Measurements from ENCODE around the gene ADGRV1.
A peak's percentile ranks its signal among the peaks of the same experiment; 100 is the strongest.

Gene ADGRV1

DNA sequence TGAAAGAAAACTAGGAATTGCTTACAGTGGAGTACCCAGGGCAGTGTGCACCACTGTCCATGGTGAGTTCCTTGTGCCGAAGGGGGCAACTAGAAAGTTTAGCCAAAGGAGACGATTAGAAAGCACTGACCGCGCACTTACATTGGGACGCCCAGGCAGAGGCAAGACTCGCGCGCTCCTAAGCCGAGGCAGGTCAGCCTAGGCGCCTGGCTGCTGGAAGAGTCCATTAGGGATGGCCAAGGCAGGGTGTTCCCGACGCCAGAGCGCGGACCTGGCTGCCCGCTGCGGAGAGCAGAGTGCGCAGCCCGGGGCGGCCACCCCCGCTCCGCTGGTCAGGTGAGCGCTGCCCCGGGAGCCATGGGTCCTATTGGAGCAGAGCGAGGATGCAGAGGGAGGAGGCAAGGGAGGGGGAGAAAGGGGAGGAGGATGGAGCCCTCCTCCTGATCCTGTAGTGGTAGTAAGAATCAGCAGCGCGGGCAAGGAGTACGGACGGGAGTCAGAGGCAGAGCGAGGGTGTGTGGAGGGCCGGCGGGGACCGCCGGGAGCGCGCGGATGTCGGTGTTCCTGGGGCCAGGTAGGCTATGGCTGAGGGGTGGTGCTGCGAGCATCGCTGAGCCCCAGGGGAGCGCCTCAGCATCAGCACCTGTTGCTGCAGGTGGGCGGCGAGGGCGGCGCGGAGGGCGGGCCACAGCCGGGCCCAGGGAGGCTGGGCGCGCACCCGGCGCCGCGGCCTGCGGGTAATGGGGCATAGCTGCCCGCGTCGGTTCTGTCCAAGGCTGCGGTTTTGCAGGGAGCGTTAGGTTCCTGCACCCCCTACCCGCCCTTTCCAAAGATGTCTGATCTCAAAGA lies at the start of gene ADGRV1:
TSS of gene ADGRV1 (plus strand) at position 454 of the 849 bp plus-strand sequence. CDS start at position 553, 99 bp downstream.
- DNase-seq: peak; percentile 88

GRCh38 chr5:90510438-90510837 lies 48.2 kb upstream of the ADGRV1 start:
- no peak for DNase-seq

DNA sequence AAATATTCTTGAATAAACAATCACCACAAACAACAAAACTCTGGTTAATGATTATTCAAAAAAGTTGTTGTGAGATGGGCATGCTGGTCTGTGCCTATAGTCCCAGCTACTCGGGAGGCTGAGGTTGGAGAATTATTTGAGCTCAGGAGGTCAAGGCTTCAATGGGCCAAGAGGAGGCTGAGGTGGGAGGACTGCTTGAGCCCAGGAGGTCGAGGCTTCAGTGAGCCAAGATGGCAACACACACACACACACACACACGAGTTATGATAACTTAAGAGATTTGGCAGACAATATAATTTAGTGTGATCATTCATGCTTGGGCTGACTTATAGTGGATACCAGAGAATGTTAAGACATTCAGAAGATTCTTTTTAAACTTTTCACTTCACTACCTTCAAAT lies 44.1 kb upstream of the ADGRV1 start:
- no peak for DNase-seq

DNA sequence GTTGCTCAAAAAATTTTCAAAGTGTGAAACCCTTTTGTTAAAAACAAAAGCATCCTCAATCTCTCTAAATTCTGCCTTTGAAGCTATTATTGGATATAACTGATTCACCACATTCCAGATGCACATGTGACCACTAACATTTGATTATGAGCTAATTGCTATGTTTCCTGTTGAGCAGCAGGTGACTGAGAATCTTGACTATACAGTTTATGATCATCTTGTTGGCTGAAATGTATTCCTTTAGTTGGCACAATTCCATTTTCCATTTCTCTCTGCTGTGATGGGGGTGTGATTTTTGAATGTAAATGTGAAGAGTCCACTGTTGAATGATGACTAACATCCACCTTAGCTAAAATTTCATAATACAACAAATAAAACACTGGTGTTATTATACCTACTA lies 39.9 kb upstream of the ADGRV1 start:
- peak; percentile 92 for DNase-seq

DNA sequence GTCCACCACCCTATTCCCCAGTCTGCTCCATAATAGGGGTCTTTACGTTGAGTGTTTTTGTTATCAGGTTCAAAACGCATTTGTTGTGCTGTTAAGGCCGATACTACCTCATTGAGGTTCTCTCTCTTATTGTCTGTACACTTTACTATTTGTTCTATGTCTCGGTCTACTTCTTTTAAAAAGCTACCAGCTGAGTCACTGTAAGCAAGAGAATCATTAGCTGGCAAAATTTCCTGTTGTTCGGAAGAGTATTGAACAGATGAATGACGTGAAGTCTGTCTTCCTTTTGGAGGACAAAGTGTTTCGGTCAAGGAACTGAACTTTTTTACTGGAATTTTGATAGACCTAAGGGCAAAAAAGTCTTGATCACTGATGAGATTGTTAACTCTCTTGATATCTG lies 39.5 kb upstream of the ADGRV1 start:
- peak; percentile 92 for DNase-seq

- DNase-seq: no peak
Observed at GRCh38 chr5:90528601-90529193, 29.9 kb upstream of the ADGRV1 start.

DNA sequence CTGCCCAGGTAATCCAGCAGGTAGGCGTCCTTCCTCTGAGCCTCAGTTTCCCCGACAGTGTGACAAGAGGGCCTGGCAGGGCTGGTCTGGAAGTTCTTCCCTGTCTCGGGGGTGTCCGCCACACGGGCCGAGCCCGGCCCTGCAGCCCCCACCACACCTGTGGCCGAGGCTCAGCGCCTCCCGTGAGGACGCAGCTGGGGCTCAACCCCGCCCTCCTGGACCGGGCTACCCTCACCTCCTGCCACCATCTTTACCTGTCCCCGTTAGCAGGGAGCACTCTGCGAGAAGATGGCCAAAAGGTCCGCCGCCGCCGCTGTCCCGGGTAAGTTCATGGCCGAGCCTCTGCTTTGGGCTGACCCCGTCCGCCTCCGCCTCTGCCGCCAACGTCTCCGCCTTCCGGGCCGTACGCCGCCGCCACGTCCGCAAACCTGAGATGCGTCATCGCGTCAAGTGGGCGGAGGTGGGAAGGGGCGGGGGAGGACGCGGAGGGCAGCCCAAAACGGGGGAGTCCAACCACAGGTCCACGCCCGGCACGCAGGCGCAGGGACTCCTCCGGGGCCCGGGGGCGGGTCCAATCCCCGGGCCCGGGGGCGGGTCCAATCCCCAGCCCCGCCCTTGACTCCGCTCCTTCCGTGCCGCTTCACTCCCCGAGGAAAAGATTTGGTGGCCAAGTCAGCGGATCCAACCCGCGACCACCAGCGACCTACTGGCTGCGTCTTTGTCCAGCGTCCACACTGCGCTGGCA lies 29.2 kb upstream of the ADGRV1 start, which contains the start of gene LYSMD3:
TSS of gene LYSMD3 (minus strand) at position 391 of the 745 bp plus-strand sequence. CDS start 4,295 bp downstream, outside the sequence.
- DNase-seq: peak; percentile 58

DNA sequence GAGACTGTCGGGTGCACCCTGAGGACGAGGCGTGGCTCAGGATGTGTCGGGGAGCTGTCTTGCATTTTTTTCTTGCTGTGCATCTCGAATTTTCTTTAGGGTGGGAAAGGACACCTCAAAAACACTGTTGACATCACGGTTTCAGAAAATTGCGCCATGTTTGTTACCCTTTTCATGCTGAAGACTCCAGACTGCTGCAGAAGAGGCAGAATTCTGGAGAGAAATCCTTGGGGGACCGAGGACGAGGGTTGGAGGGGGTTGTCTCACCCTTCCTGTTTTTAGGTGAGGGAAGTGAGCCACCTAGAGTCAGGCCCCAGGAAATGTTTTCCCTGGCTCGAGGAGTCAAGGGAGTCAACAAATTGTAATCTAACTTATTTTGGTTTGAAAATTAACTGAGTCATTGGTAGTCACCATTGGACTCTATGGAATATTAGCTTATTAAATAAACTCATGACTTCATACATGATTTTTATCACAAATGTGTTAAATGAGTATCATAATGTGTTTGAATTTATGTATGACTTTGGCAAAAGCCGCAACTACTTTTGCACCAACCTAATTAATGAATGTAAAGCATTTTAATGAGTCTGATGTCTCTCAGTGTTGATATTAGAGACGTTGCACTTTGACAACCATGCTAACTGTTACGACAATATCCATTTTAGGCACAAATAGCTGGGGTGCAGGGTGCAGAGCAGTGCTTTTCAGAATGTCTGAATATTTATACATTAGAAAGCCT lies 28.5 kb upstream of the ADGRV1 start:
- no peak for DNase-seq

DNA sequence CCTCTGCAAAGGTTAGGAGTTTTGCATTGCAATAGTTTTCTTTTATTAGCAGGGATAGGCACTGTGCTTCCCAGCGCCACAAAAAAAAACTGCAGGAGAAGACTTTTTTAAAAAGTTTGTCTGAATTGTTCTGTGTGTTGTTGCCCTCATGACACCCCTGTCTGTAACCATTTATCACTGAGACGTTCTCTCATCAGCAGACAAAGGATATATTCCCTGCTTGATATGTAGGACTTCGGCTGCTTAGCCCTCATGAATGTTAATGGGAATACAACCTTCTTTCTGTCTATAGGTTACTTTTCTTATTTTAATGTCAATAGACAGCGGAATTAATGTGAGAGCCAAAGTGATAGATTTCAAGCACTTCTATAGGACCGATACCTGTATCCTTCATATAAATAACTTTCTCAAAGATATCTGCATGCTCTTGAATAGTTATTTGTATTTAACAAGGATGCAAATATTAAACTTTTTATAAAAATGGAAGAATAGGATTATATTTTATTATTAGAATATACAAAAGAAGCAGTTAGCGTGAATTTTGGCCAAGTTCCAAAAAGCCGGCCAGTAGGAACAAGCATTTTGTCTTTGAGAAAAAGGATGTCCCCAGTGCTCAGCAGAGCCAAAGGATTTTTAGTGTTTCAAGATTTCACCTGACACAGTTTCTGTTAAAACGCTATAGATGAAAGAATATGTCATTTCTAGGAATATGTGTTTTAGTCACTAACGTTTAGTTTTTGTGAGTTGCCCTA lies 27.7 kb upstream of the ADGRV1 start:
- DNase-seq: no peak

DNA sequence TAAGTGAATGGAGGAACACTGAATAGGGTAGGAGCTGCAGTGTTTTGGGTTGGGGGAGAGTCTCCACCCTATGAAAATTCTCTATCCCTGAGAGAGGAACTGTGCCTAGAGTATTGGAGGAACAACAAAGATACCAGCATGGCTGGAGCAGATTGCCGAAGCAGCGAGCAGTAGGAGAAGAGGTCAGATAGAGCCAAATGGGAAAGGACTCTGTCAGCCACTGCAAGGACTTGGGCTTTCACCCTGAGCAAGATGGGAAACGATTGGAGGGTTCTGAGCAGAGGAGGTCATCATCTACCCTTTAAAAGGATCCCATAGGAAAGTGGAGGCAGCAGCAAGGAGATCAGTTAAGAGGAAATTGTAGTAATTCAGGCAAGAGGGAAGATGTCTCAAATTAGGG lies 24.8 kb upstream of the ADGRV1 start:
- DNase-seq: no peak

GRCh38 chr5:90534922-90535321 lies 23.7 kb upstream of the ADGRV1 start:
- DNase-seq: no peak

DNA sequence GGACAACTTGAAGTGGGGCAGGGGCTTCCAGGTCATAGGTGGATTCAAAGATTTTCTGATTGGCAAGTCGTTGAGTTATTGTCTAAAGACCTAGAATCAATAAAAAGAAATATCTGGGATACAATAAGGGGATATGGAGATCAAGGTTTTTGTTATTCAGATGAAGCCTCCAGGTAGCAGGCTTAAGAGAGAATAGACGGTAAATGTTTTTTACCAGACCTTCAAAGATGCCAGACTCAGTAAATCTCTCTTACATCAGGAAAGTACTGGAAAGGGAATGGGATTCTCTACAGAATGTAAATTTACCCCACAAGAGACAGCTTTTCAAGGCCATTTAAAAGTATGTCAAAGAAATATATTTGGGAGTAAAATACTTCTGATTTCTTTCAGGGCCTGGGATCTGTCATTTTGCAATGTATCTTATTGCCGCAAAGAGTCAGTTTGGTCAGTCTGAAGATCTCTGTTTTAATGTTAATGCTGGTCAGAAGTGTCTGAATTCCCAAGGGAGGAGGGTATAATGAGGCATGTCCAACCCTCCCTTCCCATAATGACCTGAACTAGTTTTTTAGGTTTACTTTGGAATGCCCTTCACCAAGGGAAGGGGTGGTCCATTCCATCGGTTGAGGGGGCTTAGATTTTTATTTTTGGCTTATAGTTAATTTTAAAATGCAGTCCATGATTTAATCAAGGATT lies 15.6 kb upstream of the ADGRV1 start:
- DNase-seq: no peak

- DNase-seq: no peak
Observed at GRCh38 chr5:90545511-90545910, 13.1 kb upstream of the ADGRV1 start.

DNA sequence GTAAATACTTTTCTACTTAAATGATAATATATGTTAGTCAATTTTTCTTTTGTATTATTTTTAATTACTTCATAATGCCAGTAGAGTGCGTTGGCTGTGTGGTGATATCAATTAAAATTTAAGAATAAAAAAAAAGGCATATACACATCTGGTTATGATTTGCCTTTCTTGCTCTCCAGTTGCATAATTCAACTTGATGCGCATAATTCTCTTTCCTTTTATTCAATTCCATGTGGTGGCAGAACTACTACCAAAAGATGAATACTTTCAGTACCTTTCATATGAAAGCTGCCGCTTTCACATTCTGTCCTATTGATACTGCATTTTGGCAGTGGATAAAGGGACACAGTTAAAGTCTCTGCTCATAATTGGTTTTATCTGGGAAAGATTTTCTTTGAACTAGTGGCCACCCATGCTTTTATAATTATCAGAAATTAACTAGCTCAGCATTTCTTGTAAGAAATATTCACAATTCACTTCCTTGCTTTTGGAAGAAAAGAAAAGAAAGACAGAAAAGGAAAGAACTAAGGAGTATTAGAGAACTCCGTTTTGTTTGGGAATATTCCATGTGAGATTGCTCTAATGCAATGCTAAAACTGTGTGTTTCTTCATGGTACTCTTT lies 12.3 kb upstream of the ADGRV1 start:
- no peak for DNase-seq

DNA sequence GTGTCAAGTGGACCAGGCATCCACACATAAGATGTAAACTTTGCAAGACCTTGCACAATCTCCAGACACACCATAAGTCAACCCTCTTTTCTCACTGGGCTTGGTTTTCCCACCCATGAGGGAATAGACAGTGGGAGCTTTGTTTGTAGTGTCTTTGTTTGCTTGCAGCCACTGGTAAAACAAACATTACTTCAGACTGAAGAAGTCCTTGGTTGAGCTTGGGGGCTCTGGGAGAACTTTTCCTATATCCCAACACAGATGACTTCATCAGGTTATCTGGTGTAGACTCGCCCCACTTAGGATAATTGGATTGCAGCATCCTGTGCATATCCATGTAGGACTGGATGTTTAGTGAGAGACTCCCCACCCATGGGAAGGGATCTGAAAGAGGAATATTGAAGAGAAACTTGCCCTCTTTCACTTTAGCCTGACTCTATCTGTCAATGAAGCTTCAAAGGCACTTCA lies 11.5 kb upstream of the ADGRV1 start:
- DNase-seq: no peak

DNA sequence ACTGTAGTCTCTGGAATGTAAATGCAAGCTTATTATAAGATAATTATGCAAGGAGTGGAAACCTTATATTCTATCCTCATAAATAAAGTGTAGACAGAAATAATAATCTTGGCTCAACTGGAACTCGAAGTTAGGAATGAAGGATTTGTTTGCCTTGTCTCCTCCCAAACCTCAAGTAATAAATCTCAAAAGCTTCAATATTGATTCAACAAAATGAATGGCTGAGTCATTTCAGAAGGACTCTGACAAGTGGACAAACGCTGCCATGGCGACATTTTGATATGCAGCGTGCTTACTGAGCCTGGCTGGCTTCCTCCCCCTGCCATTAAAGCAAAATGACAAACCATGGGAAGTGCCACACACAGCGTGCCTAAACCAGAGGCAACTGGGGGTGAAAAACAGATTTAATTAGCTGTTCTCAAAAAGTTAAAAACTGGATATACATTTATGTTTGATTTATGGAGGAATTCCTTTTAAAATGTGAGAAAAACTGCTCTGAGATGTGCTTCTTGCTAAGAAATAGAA lies 10.5 kb upstream of the ADGRV1 start:
- DNase-seq: peak; percentile 59

DNA sequence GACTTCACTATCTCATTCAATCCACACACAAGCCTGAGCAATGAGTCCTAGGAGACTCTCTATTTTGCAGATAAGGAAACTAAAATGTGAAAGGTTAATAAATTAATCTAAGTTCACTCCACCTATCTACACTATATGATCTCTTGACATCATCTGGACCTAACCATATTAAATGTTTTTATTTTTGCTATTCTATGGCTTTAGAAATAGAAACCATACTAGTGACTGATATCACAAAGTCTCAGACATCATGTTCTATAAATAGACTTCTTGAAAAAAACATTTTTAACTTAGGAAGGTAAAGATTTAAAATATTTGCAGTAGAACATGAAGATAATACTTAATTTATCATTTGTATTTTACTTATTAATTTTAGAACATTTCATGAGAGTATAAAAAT lies 9.4 kb upstream of the ADGRV1 start:
- no peak for DNase-seq

- DNase-seq: no peak
Observed at GRCh38 chr5:90549729-90550275, 8.8 kb upstream of the ADGRV1 start.

DNA sequence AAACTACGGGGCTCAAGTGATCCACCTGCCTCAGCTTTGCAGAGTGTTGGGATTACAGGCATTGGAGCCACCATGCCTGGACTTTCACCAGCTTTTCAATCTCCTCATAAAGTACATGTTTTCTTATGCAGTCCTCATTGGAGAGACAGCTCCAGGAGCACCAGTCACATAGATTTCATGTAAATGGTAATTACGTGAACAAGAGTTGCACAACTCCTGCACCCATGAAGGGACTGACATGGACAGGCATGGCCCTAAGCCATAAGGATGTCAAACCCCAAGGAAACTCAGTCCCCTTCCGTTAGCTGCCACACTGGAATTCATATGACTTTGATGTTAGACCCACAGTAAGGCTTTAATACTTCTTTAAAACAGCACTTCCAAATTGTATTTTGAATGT lies 7.6 kb upstream of the ADGRV1 start:
- DNase-seq: no peak

- DNase-seq: no peak
Observed at GRCh38 chr5:90551376-90551775, 7.2 kb upstream of the ADGRV1 start.
